Peyer's patch (tissue), 4 donors: ENCODE data around the gene TGFBI.

Experiments
- CTCF ChIP-seq, 6 experiments: fragments of 450-650 bp in 4 of 6; fragments of 200-600 bp in 2 of 6; sonication (generic) in 1 of 6; IDR thresholded peaks; one replicate each; pipeline ENCODE4 v1.5.1; 2017 to 2019; ENCODE audit warnings: antibody characterized with exemption in 6 of 6, mild to moderate bottlenecking in 3 of 6, moderate library complexity in 1 of 6
- POLR2A ChIP-seq, 2 donors: fragments of 450-650 bp; IDR thresholded peaks; one replicate each; pipeline ENCODE4 v1.5.1; 2017; ENCODE audit warnings: antibody characterized with exemption in 2 of 2, mild to moderate bottlenecking in 2 of 2, moderate library complexity in 2 of 2

- TF ChIP-seq POLR2A (IDR thresholded peaks at IDR 0.05) (no peak), CTCF (IDR thresholded peaks at IDR 0.05) (no peak)
Measured at GRCh38 chr5:136014049-136015002, 14.5 kb upstream of the TGFBI start.
